HG03060 (cell line): Measurements from ENCODE around the gene MTCL3.

ENCODE experiments used
- ATAC-seq: cut with Tn5 transposase; IDR thresholded peaks from one replicate; pipeline ENCODE4 v1.9.1; 2021; ENCODE audit warnings: low read depth, moderate number of reproducible peaks; ENCODE audit not compliant: unreplicated experiment

MTCL3 gene

GRCh38 chr6:127475135-127475822, 43.9 kb downstream of the MTCL3 start:
- no peak for ATAC-seq

- no peak for ATAC-seq
These were observed 47.5 kb downstream of the MTCL3 start for GRCh38 chr6:127471379-127472255.

GRCh38 chr6:127468936-127469335, 50.2 kb downstream of the MTCL3 start:
- ATAC-seq: no peak

GRCh38 chr6:127466416-127466815, 52.7 kb downstream of the MTCL3 start:
- no peak for ATAC-seq

GRCh38 chr6:127464881-127465459, 54.2 kb downstream of the MTCL3 start:
- peak; percentile 77 for ATAC-seq

GRCh38 chr6:127464161-127464880, 54.8 kb downstream of the MTCL3 start:
- no peak for ATAC-seq

- no peak for ATAC-seq
These were observed 56.1 kb downstream of the MTCL3 start for GRCh38 chr6:127463056-127463455.

- no peak for ATAC-seq
These were observed 56.8 kb downstream of the MTCL3 start for GRCh38 chr6:127462376-127462775.

- ATAC-seq: no peak
These were observed 58.7 kb downstream of the MTCL3 start for GRCh38 chr6:127460465-127460864.

- no peak for ATAC-seq
These were observed 59.9 kb downstream of the MTCL3 start, which contains the start of gene KIAA0408 for GRCh38 chr6:127459231-127459641. Gene KIAA0408 (minus strand): TSS chr6:127459389. CDS start chr6:127453981, 5,408 bp downstream.

- ATAC-seq: no peak
These were observed 60.3 kb downstream of the MTCL3 start for GRCh38 chr6:127458817-127459216.

- ATAC-seq: no peak
These were observed 60.9 kb downstream of the MTCL3 start for GRCh38 chr6:127458222-127458621.

- no peak for ATAC-seq
These were observed 61.6 kb downstream of the MTCL3 start for GRCh38 chr6:127457456-127458064.

- ATAC-seq: no peak
These were observed 62.7 kb downstream of the MTCL3 start for GRCh38 chr6:127456465-127456864.

GRCh38 chr6:127453845-127454619, 65.1 kb downstream of the MTCL3 start:
- ATAC-seq: no peak

- ATAC-seq: no peak
These were observed 66.3 kb downstream of the MTCL3 start for GRCh38 chr6:127452803-127453202.

GRCh38 chr6:127451388-127451787, 67.7 kb downstream of the MTCL3 start:
- no peak for ATAC-seq

- ATAC-seq: no peak
These were observed 71.4 kb downstream of the MTCL3 start for GRCh38 chr6:127447780-127448179.

- ATAC-seq: no peak
These were observed 72.8 kb downstream of the MTCL3 start for GRCh38 chr6:127446356-127446755.
